NCI-H2107 (cell line): ENCODE measurements around the gene DPYD.

ENCODE experiments used
- DNase-seq: peaks from one replicate; lab custom pipeline; 2025; lab: John Stamatoyannopoulos, UW

DPYD gene

DNA sequence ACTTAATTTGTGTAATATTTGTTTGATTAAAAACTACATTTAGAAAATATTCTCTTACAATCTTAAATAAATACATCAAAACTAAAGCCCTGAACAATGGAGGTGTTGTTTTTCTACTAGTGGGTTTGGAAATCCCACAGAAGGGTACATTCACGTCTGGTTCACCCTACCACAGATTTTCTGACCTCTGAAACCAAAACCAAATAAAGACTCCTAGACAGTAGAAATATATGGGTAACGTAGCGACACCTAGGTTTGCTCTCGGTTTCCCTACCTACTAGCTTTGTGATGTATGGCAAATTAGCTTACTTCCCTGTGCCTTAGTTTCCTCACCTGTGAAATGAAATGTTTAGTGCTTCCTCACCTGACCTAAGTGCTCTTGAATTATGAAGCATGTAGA is 312.6 kb downstream of the DPYD start:
- no peak for DNase-seq

DNA sequence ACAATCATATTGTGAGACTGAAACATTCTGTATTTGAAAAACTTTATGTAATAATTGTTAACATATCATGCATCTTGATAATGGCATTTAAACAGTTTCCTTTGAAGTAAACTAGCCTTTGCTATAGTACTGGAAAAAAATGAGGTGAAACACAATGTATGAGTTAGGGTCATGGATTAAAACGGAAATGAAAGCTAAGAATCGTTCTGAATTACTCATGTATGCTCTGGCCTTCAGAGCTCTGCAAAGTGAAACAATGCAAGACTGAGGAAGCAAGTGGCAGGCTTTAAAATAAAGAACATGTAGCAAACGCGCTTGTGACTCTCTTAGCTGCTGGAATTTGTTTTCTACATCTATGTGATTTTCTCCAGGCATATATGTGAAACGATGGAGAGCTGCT is 317.1 kb downstream of the DPYD start:
- DNase-seq = no peak

- DNase-seq = no peak
Measured at GRCh38 chr1:97603218-97603617, 317.6 kb downstream of the DPYD start.

DNA sequence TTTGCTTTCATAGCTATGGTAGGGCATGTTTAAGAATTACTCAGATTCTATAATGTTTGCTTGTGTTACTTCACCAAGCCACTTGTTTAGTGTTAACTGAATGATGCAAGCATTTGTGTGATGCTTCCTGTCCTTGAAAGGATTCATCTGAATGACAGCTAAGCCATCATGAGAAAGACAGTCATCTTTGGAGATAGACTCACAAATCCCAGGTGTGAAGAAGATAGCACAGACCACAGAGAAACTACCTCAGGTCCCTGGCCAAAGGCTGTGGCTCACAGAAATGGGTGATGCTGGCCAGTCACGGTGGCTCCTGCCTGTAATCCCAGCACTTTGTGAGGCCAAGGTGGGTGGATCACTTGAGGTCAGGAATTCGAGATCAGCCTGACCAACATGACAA is 321.4 kb downstream of the DPYD start:
- DNase-seq = no peak

DNA sequence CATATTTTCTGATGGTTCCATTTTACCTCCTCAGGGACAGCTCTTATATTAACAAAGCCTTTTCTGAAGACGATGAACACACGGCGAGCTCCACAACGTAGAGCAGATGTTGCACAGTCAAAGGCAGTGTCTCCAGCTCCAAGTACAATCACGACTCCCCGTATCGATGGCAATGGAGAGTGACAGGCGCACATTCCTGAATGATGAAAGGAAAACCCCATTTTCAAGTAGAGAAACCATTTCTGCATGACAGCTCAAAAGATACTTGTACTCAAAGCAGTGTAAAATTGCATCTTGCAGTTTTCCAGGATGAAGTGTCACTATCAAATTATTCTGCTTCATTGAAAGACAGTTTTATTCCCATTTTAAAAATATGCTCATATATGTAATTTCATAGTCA is 327.6 kb downstream of the DPYD start:
- DNase-seq = no peak

- DNase-seq = no peak
Measured at GRCh38 chr1:97588772-97589171, 332.1 kb downstream of the DPYD start.

GRCh38 chr1:97581614-97582051 is 339.2 kb downstream of the DPYD start:
- no peak for DNase-seq

- DNase-seq = no peak
Measured at GRCh38 chr1:97577613-97578012, 343.2 kb downstream of the DPYD start.

GRCh38 chr1:97573553-97573952 is 347.3 kb downstream of the DPYD start:
- DNase-seq = no peak

DNA sequence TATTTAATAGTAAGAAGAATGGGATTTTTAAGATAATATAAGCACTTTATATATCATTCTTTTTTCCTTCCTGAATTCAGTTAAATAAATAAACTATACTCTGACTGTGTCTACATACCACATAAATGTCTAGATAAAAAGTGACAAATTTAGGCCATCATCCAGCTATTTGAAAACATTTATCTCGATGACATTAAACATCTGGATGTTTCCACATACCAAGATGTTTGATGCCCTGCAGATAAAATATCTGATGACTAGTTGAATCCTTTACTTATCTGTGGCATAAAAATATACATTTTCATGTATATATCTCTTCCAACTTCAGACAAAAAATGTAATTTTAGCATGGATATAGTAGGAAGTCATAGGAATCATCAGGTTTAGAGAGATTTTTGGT is 348.3 kb downstream of the DPYD start:
- DNase-seq = no peak

DNA sequence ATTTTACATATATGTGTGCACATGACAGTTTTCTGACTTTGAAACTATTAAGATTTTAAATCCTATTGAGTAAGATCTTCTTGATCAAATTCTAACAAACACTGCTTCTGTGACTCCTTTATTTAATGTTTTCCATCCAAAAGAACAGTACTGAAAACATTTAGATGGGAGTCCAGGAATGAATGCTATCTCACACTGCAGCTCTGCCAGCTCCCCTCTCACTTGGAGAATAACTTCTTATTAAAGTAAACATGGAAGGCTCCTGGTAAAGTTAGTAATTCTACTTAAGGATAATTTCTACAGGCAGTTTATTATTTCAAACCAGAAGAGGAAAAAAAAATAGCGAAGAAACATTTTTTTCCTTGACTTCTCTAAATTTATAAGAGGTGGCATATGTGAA is 349.1 kb downstream of the DPYD start:
- no peak for DNase-seq

DNA sequence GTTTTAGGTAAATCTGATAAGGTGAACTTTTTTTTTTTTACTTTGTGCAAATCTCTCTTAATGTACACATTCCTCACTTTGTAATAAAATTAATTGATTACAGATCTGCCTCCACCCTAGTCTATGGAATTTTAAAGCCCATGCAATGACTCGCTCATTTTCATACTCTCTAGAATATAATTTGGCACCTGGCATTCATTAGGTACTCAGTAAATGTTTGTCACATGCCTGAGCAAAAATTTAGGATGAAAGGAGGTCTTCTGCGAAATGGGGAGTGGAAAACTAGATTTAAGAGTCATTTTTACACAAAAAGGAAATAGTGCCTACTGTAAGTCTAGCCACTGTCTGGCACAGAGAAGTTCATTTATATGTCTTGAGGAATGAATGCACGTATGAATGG is 350.1 kb downstream of the DPYD start:
- no peak for DNase-seq

GRCh38 chr1:97567000-97567749 is 353.7 kb downstream of the DPYD start:
- no peak for DNase-seq

- DNase-seq = no peak
Measured at GRCh38 chr1:97565886-97566285, 354.9 kb downstream of the DPYD start.

DNA sequence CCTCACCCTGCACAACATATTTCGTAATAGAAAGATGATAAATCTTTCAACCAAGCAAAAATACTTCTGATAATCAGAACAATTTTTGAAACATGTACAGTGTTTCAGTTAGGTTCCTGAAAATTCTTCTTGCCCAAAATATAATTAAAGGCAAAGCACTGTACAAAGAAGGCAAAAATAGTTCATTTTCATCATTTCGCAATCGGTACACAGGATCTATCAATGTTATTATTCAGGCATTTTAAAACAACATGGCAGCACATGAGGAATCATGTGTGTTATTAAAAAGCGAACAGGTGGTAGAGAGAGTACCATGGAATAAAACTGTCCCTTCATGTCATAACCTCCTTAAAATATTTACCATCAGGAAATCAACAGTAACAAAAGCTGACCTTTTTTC is 356.9 kb downstream of the DPYD start:
- no peak for DNase-seq

DNA sequence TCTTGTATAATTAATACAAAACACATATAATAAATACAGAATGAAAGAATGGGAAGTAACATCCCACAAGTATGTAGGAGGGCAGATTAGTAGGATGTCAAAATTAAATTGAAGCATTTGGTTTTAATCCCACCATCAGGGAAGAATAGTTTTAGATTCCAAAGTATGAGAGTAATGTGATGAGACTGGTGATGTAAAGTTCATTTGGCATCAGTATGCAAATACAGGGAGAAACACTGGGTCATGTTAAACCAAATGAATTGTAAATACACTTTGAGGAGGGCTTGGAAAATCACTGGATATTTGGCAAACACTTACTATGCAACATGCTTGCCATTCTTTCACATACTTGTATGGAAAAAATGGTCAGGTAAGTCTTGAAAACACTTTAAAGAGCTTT is 358.8 kb downstream of the DPYD start:
- DNase-seq = no peak

- DNase-seq = no peak
Measured at GRCh38 chr1:97560714-97561113, 360.1 kb downstream of the DPYD start.

DNA sequence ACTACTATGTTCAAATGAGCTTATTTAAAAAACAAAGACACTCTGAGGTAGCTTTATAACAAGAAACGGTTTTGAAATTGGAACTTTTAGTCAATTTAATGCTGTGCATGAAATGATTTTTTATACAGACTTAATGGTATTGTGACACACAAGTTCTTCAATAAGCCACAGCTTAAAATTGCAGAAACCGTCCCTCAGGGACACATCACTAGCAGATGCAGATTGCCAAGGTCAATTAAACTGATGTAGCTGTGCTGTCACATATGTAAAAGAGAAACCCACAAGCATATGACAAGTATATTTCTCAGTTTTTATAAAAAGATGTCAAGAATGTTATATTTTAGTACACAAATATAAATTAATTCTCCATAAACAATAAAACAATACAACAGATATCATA is 366.9 kb downstream of the DPYD start:
- no peak for DNase-seq

DNA sequence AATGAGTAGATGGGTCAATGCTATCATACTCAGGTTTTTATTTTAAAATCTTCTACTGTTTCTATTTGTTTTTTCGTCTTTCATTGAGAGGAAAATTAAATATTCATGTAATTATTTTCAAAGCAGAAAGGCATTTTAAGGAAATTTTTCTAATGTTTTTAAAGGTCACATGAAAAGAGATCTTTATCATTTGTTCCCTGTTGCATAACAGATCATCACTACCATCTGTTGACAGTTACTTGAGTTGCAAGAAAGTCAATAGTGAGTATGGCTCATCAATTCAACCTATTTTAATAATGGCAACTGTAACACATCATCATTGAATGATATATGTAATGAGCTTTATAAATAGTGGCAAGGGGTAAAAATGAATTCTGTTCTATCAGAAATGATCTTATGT is 369.7 kb downstream of the DPYD start:
- no peak for DNase-seq

- no peak for DNase-seq
Measured at GRCh38 chr1:97545446-97545845, 375.4 kb downstream of the DPYD start.

DNA sequence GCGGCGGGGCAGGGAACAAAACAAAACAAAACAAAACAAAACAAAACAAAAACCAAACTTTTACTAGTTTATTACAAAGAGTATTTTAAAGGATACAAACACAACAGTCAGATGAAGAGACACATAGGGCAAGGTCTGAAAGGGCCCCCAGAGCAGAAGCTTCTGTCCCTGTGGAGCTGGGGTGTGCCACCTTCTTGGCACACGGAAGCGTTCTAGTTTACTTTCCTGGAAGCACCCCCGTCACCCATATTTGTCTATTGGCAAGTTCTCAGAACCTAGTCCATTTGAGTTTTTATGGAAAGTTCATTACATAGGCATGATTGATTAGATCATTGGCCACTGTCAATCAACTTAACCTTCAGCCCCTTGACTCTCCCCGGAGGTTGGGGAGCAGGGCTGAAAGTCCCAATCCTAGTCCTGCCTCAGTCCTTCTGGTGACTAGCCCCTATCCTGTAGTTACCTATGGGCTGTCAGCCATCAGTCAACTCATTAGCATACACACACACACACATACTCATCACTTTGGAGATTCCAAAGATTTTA is 380.4 kb downstream of the DPYD start:
- DNase-seq = no peak

DNA sequence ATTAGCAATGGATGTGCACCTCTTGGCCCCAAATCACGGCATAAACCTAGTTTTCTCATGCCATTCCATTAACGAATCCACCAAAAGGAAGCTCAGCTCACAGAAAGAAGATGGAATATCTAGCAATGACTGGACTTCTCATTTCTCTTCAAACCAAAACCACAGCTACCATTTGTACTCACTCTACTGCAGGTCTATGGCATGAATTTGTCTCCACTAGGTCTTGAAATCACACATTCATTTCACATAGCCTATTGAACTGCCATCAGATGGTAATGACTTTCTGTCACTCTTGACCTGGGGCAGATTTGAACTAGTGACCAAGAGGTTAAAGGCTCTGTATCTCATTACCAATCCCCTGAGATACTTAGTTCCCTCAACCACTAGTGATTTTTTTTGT is 382.7 kb downstream of the DPYD start:
- DNase-seq = no peak

DNA sequence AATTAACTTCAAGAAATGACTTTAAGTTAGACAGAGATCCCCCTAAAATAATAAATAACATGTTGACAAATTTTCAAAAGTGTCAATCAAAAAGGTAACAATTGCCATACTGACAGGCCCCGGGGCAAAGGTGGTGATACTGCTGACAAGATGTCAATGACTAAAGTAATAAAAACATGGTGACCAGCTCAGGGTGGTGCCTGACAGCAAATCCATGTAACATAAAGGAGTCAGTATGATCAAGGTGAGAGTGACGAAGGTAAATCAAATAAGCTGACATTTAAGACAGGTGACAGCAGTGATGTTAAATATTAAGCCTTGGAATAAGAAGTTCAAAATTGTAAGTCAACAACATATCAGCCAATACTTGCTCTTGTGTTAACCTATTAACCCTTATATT is 387.5 kb downstream of the DPYD start:
- no peak for DNase-seq

- no peak for DNase-seq
Measured at GRCh38 chr1:97529600-97529999, 391.2 kb downstream of the DPYD start.
